Measurements from ENCODE around the gene RHEB. TPM values are rescaled to one million over a fixed set of nuclear protein-coding genes. Genes with fewer than 3 reads are reported as not detected.

The RHEB gene
- total RNA-seq, 1 donor from 2014 or later: 88.2 TPM

DNA sequence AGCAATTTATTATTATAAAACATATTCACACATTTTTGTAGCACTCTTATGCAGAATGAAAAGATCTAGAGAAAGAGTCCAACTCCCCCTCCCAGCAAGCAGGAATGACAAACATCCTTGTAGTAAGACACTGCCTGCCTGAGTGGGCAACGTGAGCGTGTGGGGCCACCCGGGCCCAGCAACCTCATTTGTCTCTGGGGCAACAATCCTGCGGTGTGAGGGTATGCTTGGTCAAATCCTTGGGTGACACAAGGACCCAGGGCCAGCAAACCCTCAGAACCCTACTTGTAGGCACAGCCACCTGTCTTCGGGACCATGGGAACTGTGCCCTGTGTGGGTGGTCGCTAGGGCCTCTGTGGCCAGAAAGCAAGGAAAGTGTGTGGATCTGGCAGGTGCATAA, 10.7 kb downstream of the RHEB start:
- Mint-ChIP-seq H3K4me3 (ENCODE audit: unreplicated experiment) (no peak overlapping the region), H3K27ac (ENCODE audit: unreplicated experiment) (no peak overlapping the region), H3K36me3 (ENCODE audit: unreplicated experiment) (no peaks in the 10 kb centered on the region), H3K27me3 (ENCODE audit: unreplicated experiment) (peaks cover 1% of the 10 kb centered on the region), H3K9me3 (ENCODE audit: unreplicated experiment) (no peaks in the 10 kb centered on the region), H3K4me1 (ENCODE audit: low read depth, unreplicated experiment) (peaks cover 10% of the 10 kb centered on the region)
- TF ChIP-seq CTCF (IDR thresholded peaks at IDR 0.05; ENCODE audit: partially characterized antibody, unreplicated experiment): no peak
- no peak for DNase-seq

- no peak overlapping the region for H3K4me3 Mint-ChIP-seq (ENCODE audit: unreplicated experiment)
- no peaks in the 10 kb centered on the region for H3K36me3 Mint-ChIP-seq (ENCODE audit: unreplicated experiment)
- TF ChIP-seq CTCF (IDR thresholded peaks at IDR 0.05; ENCODE audit: partially characterized antibody, unreplicated experiment): no peak
- H3K27ac Mint-ChIP-seq (ENCODE audit: unreplicated experiment): no peak overlapping the region
- peaks cover 10% of the 10 kb centered on the region for H3K4me1 Mint-ChIP-seq (ENCODE audit: low read depth, unreplicated experiment)
- H3K27me3 Mint-ChIP-seq (ENCODE audit: unreplicated experiment): peaks cover 1% of the 10 kb centered on the region
- no peak for DNase-seq
- no peaks in the 10 kb centered on the region for H3K9me3 Mint-ChIP-seq (ENCODE audit: unreplicated experiment)
Measured at GRCh38 chr7:151507806-151508205, 11.9 kb downstream of the RHEB start.

DNA sequence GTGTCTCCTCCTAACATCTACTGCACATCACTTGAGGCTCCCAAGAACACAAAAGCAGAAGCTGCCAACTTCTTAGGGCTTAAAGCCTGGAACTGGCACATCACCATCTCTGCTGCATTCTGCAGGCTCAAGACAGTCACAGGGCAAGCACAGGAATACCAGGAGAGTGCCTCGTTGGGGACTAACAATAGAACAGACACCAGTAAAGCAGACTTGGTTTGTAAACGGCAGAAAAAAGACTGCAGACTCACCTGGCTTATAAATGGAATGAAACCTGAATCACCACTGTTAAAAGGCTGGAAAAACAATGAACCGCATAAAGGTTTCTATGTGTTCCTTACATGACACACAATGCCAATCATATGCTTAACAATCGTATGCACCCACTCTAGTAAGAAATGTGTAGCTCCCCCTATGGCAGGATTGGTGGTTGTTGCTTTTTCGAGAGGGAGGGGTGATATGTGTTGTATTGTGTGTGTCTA, 12.8 kb downstream of the RHEB start:
- no peak overlapping the region for H3K4me3 Mint-ChIP-seq (ENCODE audit: unreplicated experiment)
- peaks cover 1% of the 10 kb centered on the region for H3K27me3 Mint-ChIP-seq (ENCODE audit: unreplicated experiment)
- H3K9me3 Mint-ChIP-seq (ENCODE audit: unreplicated experiment): no peaks in the 10 kb centered on the region
- no peak for TF ChIP-seq CTCF (IDR thresholded peaks at IDR 0.05; ENCODE audit: partially characterized antibody, unreplicated experiment)
- H3K4me1 Mint-ChIP-seq (ENCODE audit: low read depth, unreplicated experiment): peaks cover 10% of the 10 kb centered on the region
- DNase-seq: no peak
- H3K27ac Mint-ChIP-seq (ENCODE audit: unreplicated experiment): no peak overlapping the region
- no peaks in the 10 kb centered on the region for H3K36me3 Mint-ChIP-seq (ENCODE audit: unreplicated experiment)

DNA sequence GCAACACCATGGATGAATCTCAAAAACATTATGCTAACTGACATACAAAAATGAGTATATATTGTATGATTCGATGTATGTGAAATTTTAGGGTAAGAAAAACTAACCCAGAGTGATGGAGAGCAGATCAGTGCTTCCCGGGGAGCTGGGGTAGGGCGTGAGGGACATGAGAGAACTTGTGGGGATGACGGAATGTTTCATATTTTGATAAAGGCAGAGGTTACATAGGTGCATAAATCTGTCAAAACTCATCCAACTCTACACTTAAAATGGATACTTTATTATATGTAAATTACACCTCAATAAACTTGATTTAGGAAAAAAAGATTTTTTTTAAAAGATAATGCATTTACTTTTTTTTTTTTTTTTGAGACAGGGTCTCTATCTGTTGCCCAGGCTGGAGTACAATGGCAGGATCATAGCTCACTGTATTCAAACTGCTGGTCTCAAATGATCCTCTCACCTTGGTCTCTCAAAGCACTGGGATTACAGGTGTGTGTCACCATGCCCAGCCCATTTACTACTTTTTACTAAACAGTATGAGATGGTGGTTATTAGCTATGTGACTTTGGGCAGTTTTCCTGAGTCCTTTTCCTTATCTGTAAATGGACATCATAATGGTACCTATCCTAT, 13.7 kb downstream of the RHEB start:
- H3K27ac Mint-ChIP-seq (ENCODE audit: unreplicated experiment): no peak overlapping the region
- DNase-seq: no peak
- peaks cover 11% of the 10 kb centered on the region for H3K4me1 Mint-ChIP-seq (ENCODE audit: low read depth, unreplicated experiment)

More for the DNA sequence above, 13.7 kb downstream of the RHEB start:
- TF ChIP-seq CTCF (IDR thresholded peaks at IDR 0.05; ENCODE audit: partially characterized antibody, unreplicated experiment): no peak
- Mint-ChIP-seq H3K4me3 (ENCODE audit: unreplicated experiment) (no peak overlapping the region), H3K27me3 (ENCODE audit: unreplicated experiment) (no peaks in the 10 kb centered on the region), H3K36me3 (ENCODE audit: unreplicated experiment) (no peaks in the 10 kb centered on the region), H3K9me3 (ENCODE audit: unreplicated experiment) (no peaks in the 10 kb centered on the region)

Data from glutamatergic neuron (in vitro differentiated cells).